WTC11 (cell line): Measurements from ENCODE around the gene RBM28. TPM values are rescaled to one million over a fixed set of nuclear protein-coding genes. Genes with fewer than 3 reads are reported as not detected.

Source experiments
- ATAC-seq: fragments of 200-7000 bp; cut with Tn5 transposase; 2 replicates; pipeline ENCODE4 v1.10.0; 2021; ENCODE audit warnings: mild to moderate bottlenecking, moderate library complexity
- CTCF ChIA-PET: fragments of 300-600 bp; sonication (Branson Sonifier 250); formaldehyde crosslinking; loops from one replicate; lab custom pipeline; 2021; ENCODE audit warnings: antibody characterized with exemption; lab: Charles Lee
- POLR2A ChIA-PET: fragments of 350-600 bp; sonication (Branson Sonifier 250); formaldehyde crosslinking; loops from one replicate; lab custom pipeline; 2021; ENCODE audit warnings: antibody characterized with exemption; lab: Charles Lee
- DNase-seq: peaks from one replicate; pipeline ENCODE4 v3.0.0; 2021; ENCODE audit warnings: low spot score
- H3K27ac Mint-ChIP-seq: 2 replicates; pipeline ENCODE4 v1.8.0; 2021; ENCODE audit warnings: mixed read lengths
- H3K27me3 Mint-ChIP-seq: 2 replicates; pipeline ENCODE4 v1.8.0; 2021; ENCODE audit warnings: low read depth, mild to moderate bottlenecking, moderate library complexity, mixed read lengths
- H3K36me3 Mint-ChIP-seq: 2 replicates; pipeline ENCODE4 v1.8.0; 2021; ENCODE audit warnings: mixed read lengths
- H3K4me1 Mint-ChIP-seq: 2 replicates; pipeline ENCODE4 v1.8.0; 2022; ENCODE audit warnings: mixed read lengths
- H3K4me3 Mint-ChIP-seq: 2 replicates; pipeline ENCODE4 v1.8.0; 2021; ENCODE audit warnings: mild to moderate bottlenecking, moderate library complexity, mixed read lengths
- H3K9me3 Mint-ChIP-seq: 2 replicates; pipeline ENCODE4 v1.8.0; 2021; ENCODE audit warnings: mixed read lengths
- ATF1 ChIP-seq: sonication (generic); formaldehyde crosslinking; IDR thresholded peaks from 2 replicates; pipeline ENCODE4 v1.8.1; 2023; ENCODE audit warnings: mild to moderate bottlenecking, moderate library complexity, missing genetic modification reagents
- CTCF ChIP-seq: fragments of 200-600 bp; IDR thresholded peaks from 2 replicates; pipeline ENCODE4 v1.8.0; 2022; ENCODE audit warnings: antibody characterized with exemption
- EMX1 ChIP-seq: fragments of 250-450 bp; sonication (Bioruptor Pico); IDR thresholded peaks from 2 replicates; pipeline ENCODE4 v1.8.0; 2021; ENCODE audit warnings: mild to moderate bottlenecking
- ESRRA ChIP-seq: sonication (generic); formaldehyde crosslinking; IDR thresholded peaks from 2 replicates; pipeline ENCODE4 v1.8.1; 2022; ENCODE audit warnings: mild to moderate bottlenecking, missing genetic modification reagents, borderline replicate concordance
- FOXP4 ChIP-seq: sonication (generic); formaldehyde crosslinking; IDR thresholded peaks from 2 replicates; pipeline ENCODE4 v1.8.0; 2022; ENCODE audit warnings: mild to moderate bottlenecking, missing genetic modification reagents
- GABPB1 ChIP-seq: sonication (generic); formaldehyde crosslinking; IDR thresholded peaks from 2 replicates; pipeline ENCODE4 v1.8.1; 2023; ENCODE audit warnings: mild to moderate bottlenecking, missing genetic modification reagents
- GRHL2 ChIP-seq: fragments of 250-450 bp; sonication (Bioruptor Pico); IDR thresholded peaks from 2 replicates; pipeline ENCODE4 v1.8.0; 2022; ENCODE audit warnings: mild to moderate bottlenecking, moderate library complexity; ENCODE audit not compliant: insufficient replicate concordance, severe bottlenecking
- HMGA2 ChIP-seq: fragments of 250-450 bp; sonication (Bioruptor Pico); IDR thresholded peaks from 2 replicates; pipeline ENCODE4 v1.4.0; 2021; ENCODE audit warnings: mild to moderate bottlenecking, moderate library complexity
- KAT7 ChIP-seq: sonication (generic); formaldehyde crosslinking; IDR thresholded peaks from 2 replicates; pipeline ENCODE4 v1.8.1; 2023; ENCODE audit warnings: missing genetic modification reagents, mild to moderate bottlenecking, borderline replicate concordance
- NFATC4 ChIP-seq: fragments of 250-450 bp; sonication (Bioruptor Pico); IDR thresholded peaks from 2 replicates; pipeline ENCODE4 v1.9.0; 2021; ENCODE audit warnings: mild to moderate bottlenecking
- NFYB ChIP-seq: sonication (generic); formaldehyde crosslinking; conservative IDR thresholded peaks from 2 replicates; pipeline ENCODE4 v1.8.0; 2022; ENCODE audit warnings: low read depth, missing genetic modification reagents
- PRDM15 ChIP-seq: sonication (generic); formaldehyde crosslinking; IDR thresholded peaks from 2 replicates; pipeline ENCODE4 v1.8.0; 2022; ENCODE audit warnings: missing genetic modification reagents
- SMAD3 ChIP-seq: sonication (generic); formaldehyde crosslinking; IDR thresholded peaks from 2 replicates; pipeline ENCODE4 v1.8.0; 2022; ENCODE audit warnings: missing genetic modification reagents, mild to moderate bottlenecking, borderline replicate concordance
- TEAD4 ChIP-seq: sonication (generic); formaldehyde crosslinking; IDR thresholded peaks from 2 replicates; pipeline ENCODE4 v1.8.0; 2022; ENCODE audit warnings: mild to moderate bottlenecking, missing genetic modification reagents
- ZBTB21 ChIP-seq: sonication (generic); formaldehyde crosslinking; IDR thresholded peaks from 2 replicates; pipeline ENCODE4 v1.8.1; 2023; ENCODE audit warnings: mild to moderate bottlenecking, missing genetic modification reagents, borderline replicate concordance
- ZNF396 ChIP-seq: fragments of 250-450 bp; sonication (Bioruptor Pico); IDR thresholded peaks from 2 replicates; pipeline ENCODE4 v1.8.0; 2021; ENCODE audit warnings: mild to moderate bottlenecking, moderate library complexity, borderline replicate concordance
- ZNF532 ChIP-seq: fragments of 250-450 bp; sonication (Bioruptor Pico); IDR thresholded peaks from 2 replicates; pipeline ENCODE4 v1.9.0; 2021; ENCODE audit warnings: mild to moderate bottlenecking, borderline replicate concordance
- total RNA-seq: library from RNA; stranded (reverse); gene quantifications from 3 replicates; pipeline ENCODE4 v1.2.3, GENCODE V29; 2021

The RBM28 gene
- total RNA-seq, 1 experiment from 2014 or later, result 66.1 TPM

- no peak for TF ChIP-seq ZNF532 (CRISPR knock-in tag)
- no peak for TF ChIP-seq ZNF396 (CRISPR knock-in tag)
- TF ChIP-seq FOXP4 (CRISPR knock-in tag), result peak; percentile 82
Observed at GRCh38 chr7:128343554-128344430, at the start of gene RBM28 (continued).

GRCh38 chr7:128392446-128393327 is 49.0 kb upstream of the RBM28 start:
- peaks cover 12% of the 10 kb centered on the region for H3K27me3 Mint-ChIP-seq
- H3K4me3 Mint-ChIP-seq, result no peak overlapping the region
- CTCF ChIA-PET, result interaction anchor here (1.0 kb wide), 1 partner anchor 45 kb away, joined by 4 read pairs; no protein-coding TSS in a partner anchor
- H3K36me3 Mint-ChIP-seq, result no peaks in the 10 kb centered on the region
- POLR2A ChIA-PET, result no interaction called here
- peaks cover 9% of the 10 kb centered on the region for H3K4me1 Mint-ChIP-seq
- ATAC-seq, result no peak
- H3K9me3 Mint-ChIP-seq, result no peaks in the 10 kb centered on the region
- no peak for DNase-seq
- H3K27ac Mint-ChIP-seq, result no peak overlapping the region
- TF ChIP-seq EMX1, result no peak
- no peak for TF ChIP-seq GRHL2 (CRISPR knock-in tag)
- no peak for TF ChIP-seq NFYB (CRISPR knock-in tag)
- TF ChIP-seq HMGA2 (CRISPR knock-in tag), result no peak
- no peak for TF ChIP-seq KAT7 (CRISPR knock-in tag)
- no peak for TF ChIP-seq NFATC4 (CRISPR knock-in tag)
- no peak for TF ChIP-seq ZBTB21 (CRISPR knock-in tag)
- no peak for TF ChIP-seq ESRRA (CRISPR knock-in tag)
- TF ChIP-seq SMAD3 (CRISPR knock-in tag), result no peak
- TF ChIP-seq ZNF532 (CRISPR knock-in tag), result no peak
- TF ChIP-seq GABPB1 (CRISPR knock-in tag), result no peak
- no peak for TF ChIP-seq PRDM15
- TF ChIP-seq TEAD4 (CRISPR knock-in tag), result no peak
- TF ChIP-seq ATF1 (CRISPR knock-in tag), result no peak
- TF ChIP-seq CTCF, result no peak
